Lower lobe of right lung (tissue), 2 donors: ENCODE measurements around the gene SETD2. TPM values are rescaled to one million over a fixed set of nuclear protein-coding genes. Genes with fewer than 3 reads are reported as not detected.
"Not testable (repeated sequence)": the region's sequence is repeated elsewhere in the genome, so short reads cannot be mapped to it uniquely, and the experiment has no call there.

ENCODE experiments used
- ATAC-seq, 2 donors: fragments of 200-7000 bp; cut with Tn5 transposase; one replicate each; pipeline ENCODE4 v1.9.1; 2020 to 2022; ENCODE audit warnings: mild to moderate bottlenecking in 2 of 2, moderate library complexity in 2 of 2
- DNase-seq: peaks from one replicate; pipeline ENCODE4 v3.0.0-alpha.2; 2020
- H3K27ac ChIP-seq: fragments of 200-600 bp; one replicate; pipeline ENCODE4 v1.8.0; 2022
- H3K27me3 ChIP-seq: fragments of 200-600 bp; one replicate; pipeline ENCODE4 v1.8.0; 2022; ENCODE audit warnings: low read depth
- H3K36me3 ChIP-seq: fragments of 200-600 bp; one replicate; pipeline ENCODE4 v1.8.0; 2022; ENCODE audit warnings: mild to moderate bottlenecking
- H3K4me1 ChIP-seq: fragments of 200-600 bp; one replicate; pipeline ENCODE4 v1.8.0; 2022
- H3K4me3 ChIP-seq: fragments of 200-600 bp; one replicate; pipeline ENCODE4 v1.8.0; 2022; ENCODE audit warnings: mild to moderate bottlenecking
- H3K9me3 ChIP-seq: fragments of 200-600 bp; one replicate; pipeline ENCODE4 v1.8.0; 2022
- intact Hi-C: fragments of 100-400 bp; cut with DNase I; formaldehyde crosslinking; loops from one replicate; pipeline ENCODE4 v1.11.0; 2022
- total RNA-seq: library from RNA; stranded (reverse); fragmentation: NEBNext Ultra II Directional; extraction: Animal tissue kit (Norgen Biotek cat#: 25700); gene quantifications from one replicate; pipeline ENCODE4 v1.2.1, GENCODE V29; 2021
- TF ChIP-seq, protein P1 (sequence below): fragments of 200-600 bp; IDR thresholded peaks from one replicate; pipeline ENCODE4 v1.8.0; 2022; ENCODE audit warnings: antibody characterized with exemption, mild to moderate bottlenecking
- donor health status: DM: no; HTN: yes; CAD: no; lungs with severe emphysema.

SETD2 gene
- total RNA-seq, 1 donor from 2014 or later, result 47.9 TPM

DNA sequence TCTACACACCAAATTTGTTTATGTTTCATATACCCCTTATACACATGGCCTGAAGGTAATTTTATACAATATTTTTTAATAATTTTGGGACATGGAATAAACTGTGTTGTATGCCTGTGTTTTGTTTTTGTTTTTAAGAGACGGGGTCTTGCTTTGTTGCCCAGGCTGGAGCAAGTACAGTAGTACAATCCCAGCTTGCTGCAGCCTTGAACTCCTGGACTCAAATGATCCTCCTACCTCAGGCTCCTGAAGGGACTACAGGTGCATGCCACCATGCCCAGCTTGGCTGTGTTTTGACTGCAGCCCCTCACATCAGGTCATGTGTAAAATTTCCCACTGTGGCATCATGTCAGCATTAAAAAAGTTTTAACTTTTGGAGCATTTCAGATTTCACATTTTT lies 18.6 kb downstream of the SETD2 start:
- no peak for ATAC-seq
- no peak for DNase-seq
- H3K4me1 ChIP-seq, result peaks cover 55% of the 10 kb centered on the region
- intact Hi-C loops, result no loop called here
- H3K9me3 ChIP-seq, result no peaks in the 10 kb centered on the region
- TF ChIP-seq, protein P1, sequence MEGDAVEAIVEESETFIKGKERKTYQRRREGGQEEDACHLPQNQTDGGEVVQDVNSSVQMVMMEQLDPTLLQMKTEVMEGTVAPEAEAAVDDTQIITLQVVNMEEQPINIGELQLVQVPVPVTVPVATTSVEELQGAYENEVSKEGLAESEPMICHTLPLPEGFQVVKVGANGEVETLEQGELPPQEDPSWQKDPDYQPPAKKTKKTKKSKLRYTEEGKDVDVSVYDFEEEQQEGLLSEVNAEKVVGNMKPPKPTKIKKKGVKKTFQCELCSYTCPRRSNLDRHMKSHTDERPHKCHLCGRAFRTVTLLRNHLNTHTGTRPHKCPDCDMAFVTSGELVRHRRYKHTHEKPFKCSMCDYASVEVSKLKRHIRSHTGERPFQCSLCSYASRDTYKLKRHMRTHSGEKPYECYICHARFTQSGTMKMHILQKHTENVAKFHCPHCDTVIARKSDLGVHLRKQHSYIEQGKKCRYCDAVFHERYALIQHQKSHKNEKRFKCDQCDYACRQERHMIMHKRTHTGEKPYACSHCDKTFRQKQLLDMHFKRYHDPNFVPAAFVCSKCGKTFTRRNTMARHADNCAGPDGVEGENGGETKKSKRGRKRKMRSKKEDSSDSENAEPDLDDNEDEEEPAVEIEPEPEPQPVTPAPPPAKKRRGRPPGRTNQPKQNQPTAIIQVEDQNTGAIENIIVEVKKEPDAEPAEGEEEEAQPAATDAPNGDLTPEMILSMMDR, result no peak
- H3K27me3 ChIP-seq, result no peaks in the 10 kb centered on the region
- H3K36me3 ChIP-seq, result no peaks in the 10 kb centered on the region
- H3K27ac ChIP-seq, result no peak overlapping the region
- H3K4me3 ChIP-seq, result no peak overlapping the region

DNA sequence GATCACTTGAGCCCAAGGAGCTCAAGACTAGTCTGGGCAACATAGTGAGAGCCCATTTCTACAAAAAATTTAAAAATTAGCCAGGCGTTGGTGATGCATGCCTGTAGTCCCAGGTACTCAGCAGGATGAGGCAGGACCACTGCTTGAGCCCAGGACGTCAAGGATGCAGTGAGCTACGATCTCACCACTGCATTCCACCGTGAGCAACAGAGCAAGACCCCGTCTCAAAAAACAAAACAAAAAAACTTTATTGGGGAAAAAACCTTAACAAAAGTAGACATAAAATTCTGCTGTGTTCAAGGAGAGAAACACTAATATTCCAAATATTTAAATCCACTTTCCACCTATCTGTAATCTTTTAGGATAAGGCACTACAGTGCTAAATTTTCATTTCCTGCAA lies 20.8 kb downstream of the SETD2 start:
- Histone ChIP-seq H3K4me3 (no peak overlapping the region), H3K36me3 (no peaks in the 10 kb centered on the region), H3K4me1 (peaks cover 48% of the 10 kb centered on the region), H3K27ac (no peak overlapping the region), H3K9me3 (no peaks in the 10 kb centered on the region), H3K27me3 (no peaks in the 10 kb centered on the region)
- DNase-seq (no peak), ATAC-seq (no peak)
- intact Hi-C loops, result no loop called here
- TF ChIP-seq, protein P1, result no peak

DNA sequence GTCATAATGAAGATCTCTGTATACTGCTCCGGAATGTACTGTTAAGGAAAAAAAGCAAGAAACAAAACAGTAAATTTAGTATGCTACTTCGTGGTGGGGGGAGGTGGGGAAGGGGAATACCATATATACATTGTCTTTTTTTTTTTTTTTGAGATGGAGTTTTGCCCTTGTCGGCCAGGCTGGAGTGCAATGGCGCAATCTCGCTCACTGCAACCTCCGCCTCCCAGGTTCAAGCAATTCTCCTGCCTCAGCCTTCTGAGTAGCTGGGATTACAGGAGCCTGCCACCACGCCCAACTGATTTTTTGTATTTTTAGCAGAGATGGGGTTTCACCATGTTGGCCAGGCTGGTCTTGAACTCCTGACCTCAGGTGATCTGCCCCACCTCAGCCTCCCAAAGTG lies 21.4 kb downstream of the SETD2 start:
- H3K27ac ChIP-seq, ATAC-seq, H3K36me3 ChIP-seq, intact Hi-C loops, H3K27me3 ChIP-seq, DNase-seq, H3K4me3 ChIP-seq, H3K9me3 ChIP-seq: not testable (repeated sequence)
- peaks cover 48% of the 10 kb centered on the region for H3K4me1 ChIP-seq

DNA sequence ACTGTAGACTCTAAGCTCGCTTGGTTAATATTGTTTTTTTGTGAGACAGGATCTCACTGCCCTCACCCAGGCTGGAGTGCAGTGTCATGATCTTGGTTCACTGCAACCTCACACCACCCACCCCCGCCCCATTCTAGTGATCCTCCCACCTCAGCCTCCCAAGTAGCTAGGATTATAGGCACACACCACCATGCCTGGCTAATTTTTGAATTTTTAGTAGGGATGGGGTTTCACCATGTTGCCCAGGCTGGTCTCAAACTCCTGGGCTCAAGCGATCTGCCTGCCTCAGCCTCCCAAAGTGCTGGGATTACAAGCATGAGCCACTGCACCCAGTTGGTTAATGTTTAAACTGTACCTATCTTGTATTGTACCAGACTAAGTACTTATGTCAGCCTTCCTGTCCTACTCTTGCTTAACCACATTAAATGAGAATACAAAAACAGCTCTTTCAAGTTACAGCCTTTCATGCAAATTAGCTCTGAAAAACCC lies 22.9 kb downstream of the SETD2 start:
- H3K4me1 ChIP-seq, result peaks cover 51% of the 10 kb centered on the region
- DNase-seq, H3K27ac ChIP-seq, H3K4me3 ChIP-seq, H3K9me3 ChIP-seq, intact Hi-C loops, H3K36me3 ChIP-seq, H3K27me3 ChIP-seq: not testable (repeated sequence)
- ATAC-seq, result peak; percentile 72 to 77

DNA sequence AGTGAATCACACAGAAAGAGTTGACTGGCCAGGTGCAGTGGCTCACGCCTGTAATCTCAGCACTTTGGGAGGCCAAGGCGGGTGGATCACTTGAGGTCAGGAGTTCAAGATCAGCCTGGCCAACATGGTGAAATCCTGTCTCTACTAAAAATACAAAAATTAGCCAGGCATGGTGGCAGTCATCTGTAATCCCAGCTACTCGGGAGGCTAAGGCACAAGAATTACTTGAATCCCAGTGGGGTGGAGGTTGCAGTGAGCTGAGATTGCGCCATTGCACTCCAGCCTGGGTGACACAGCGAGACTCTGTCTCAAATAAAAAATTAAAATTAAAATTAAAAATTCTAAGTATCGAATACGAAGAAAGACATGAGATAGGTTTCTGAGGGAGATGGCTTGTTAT lies 23.4 kb downstream of the SETD2 start:
- H3K9me3 ChIP-seq, DNase-seq, H3K4me3 ChIP-seq, H3K27me3 ChIP-seq, ATAC-seq, intact Hi-C loops, H3K27ac ChIP-seq, H3K36me3 ChIP-seq: not testable (repeated sequence)
- H3K4me1 ChIP-seq, result peaks cover 55% of the 10 kb centered on the region

DNA sequence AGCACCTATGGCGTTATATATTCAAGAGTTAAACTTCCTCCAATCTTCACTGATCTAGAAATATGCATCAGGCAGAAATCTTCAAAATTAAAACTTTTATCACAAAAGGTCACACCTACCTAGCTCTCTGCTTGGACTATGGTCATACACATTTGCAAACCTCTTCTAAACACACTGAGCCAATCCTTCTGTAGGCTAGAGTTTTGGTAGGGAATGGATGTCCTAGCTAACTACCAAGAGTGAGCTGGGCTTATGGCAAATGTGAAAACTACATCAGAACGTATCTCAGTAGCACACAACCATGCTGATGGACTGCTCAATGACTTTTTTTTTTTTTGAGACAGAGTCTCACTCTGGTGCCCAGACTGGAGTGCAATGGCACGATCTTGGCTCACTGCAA lies 29.6 kb downstream of the SETD2 start:
- H3K27me3 ChIP-seq, result no peaks in the 10 kb centered on the region
- H3K9me3 ChIP-seq, result no peaks in the 10 kb centered on the region
- intact Hi-C loops, result no loop called here
- H3K4me1 ChIP-seq, result peaks cover 28% of the 10 kb centered on the region
- H3K36me3 ChIP-seq, result no peaks in the 10 kb centered on the region
- no peak for ATAC-seq
- no peak for DNase-seq
- H3K27ac ChIP-seq, result no peak overlapping the region
- TF ChIP-seq, protein P1, result no peak
- no peak overlapping the region for H3K4me3 ChIP-seq

DNA sequence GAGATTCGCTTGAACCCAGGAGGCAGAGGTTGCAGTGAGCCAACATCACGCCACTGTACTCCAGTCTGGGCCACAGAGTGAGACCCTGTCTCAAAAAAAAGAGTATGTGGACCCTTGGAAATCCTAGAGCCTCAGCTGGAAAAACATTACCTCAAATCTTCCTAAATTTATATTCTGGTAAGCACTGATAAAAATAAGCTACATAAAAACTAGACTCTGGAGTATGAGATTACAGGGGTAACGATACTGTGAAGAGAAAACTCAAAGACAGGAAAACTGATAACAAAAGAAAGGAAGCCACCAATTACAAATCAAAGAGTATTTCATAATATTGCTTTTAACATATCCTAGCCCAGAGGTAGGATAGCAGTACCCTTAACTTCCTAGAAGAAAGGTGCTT lies 30.3 kb downstream of the SETD2 start:
- no peaks in the 10 kb centered on the region for H3K9me3 ChIP-seq
- no peaks in the 10 kb centered on the region for H3K36me3 ChIP-seq
- TF ChIP-seq, protein P1, result no peak
- H3K27ac ChIP-seq, result no peak overlapping the region
- intact Hi-C loops, result no loop called here
- peaks cover 28% of the 10 kb centered on the region for H3K4me1 ChIP-seq
- H3K4me3 ChIP-seq, result no peak overlapping the region
- DNase-seq, result no peak
- ATAC-seq, result no peak
- H3K27me3 ChIP-seq, result no peaks in the 10 kb centered on the region
